Stimulated activated CD4-positive, alpha-beta T cell treated with anti-CD3 and anti-CD28 coated beads, TNF-alpha, amount 100 ng/mL, for 48 hours (primary cell): ENCODE measurements around the gene PNCK.

ENCODE experiments used
- DNase-seq, 3 donors: peaks; one replicate each; pipeline ENCODE4 v3.0.0-alpha.2; 2020; ENCODE audit warnings: low read depth in 3 of 3

PNCK gene

DNA sequence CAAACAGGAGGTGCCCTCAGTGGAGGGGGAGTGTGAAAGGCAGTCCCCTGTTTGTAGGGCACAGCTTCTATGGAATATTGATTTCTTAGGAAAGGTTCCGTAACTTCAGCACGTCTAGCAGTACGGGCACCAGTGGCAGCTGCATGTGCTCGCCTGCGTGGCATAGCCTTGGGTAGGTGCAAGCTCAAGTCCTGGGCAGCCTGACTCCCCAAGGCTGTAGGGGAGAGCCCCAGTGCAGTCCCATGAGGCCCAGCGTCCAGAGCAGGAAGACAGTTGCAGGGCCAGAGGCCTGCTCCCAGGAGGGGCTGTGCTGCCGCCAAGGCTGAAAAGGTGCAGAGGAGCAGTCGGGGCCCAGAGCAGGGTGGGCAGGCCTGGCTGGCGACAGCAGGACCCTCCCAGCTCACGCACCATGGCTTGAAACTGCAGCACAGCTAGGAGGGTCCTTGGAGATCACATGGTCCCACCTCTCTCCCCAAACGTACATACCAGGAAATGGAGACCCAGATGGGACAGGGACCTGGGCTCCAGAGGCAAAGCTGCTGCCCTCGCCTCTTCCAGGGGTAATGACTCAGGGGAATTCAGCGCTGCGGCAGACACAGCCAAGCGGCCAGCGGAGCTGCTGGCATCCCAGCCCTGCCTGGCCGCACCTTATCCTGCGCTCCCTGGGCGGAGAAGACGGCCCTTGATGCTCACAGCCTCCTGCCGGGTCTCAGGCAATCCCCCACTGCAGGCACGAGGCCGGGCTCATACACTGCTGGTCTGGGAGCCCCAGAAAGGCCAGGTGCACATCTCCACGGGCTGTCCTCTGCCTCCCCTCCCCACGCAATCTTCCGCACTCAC, 32.7 kb downstream of the PNCK start:
- DNase-seq = no peak

DNA sequence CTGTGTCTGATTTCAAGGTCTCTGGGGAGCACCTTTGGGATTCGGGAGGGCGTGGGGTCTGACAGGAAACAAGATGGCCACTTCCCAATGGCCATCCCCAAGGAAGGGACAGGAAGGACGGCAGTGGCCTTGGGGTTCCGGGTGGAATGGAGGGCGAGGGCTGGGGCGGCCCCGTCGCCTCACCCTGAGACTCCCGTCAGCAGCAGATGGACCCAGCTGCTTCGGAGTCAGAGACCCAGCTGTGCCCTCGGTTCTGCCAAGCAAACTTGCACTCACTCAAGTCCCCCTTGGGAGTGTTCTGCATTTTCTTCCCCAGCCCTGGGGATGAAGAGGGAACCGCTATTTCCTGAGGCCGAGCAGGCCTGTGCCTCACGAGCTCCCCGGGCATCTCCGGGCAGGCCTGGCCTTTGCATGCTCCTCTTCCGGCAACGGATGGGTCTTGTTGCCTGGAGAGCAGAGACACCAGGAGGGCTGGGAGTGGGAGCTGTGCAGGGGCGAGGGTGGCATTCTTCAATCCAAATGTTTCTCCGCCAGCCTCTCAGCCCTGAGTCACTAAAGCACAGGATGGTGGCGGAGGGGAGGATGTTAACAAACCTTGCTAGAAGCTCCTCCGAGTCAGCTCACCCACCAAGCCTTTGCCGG, 33.4 kb downstream of the PNCK start:
- no peak for DNase-seq

DNA sequence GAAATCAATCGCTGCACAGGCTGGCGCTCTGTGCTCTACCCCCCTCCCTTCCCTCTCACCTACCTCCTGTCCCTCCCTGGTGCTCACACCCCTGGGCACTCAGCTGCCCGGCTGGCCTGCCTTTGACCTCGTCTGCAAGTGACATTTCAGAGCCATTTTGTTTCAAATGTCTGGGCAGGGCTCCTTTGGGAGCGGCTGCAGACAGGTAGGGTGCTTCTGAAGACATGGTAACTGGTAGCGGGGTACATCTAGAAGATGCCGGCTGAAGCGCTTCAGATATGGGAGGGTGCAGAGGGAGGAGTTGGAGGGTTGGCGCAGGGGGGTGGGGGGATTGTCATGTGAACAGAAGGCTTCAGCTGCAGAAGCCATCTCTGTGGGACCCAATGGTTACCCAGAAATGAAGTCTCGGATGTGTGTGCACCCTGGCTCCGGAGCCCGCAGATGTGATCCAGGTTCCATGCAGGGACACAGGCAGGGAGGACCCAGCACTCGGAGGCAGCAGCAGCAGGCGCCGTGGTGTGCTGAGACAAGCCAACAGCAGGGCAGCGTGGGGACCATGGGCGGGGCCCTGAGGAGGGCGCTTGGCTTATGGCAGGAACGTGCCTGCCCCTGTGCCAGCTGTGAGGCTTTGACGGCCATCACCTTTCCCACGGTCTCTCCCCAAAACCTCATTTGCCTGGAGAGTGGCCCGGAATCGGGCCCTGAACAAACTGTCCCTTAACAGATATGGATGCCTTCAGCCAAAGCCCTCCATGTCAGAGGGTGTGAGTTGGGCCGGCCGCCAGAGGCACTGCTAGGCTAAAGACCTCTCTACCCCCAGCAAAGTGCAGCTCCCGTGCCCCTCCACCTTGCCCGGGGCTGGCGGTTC, 34.2 kb downstream of the PNCK start:
- DNase-seq = no peak

DNA sequence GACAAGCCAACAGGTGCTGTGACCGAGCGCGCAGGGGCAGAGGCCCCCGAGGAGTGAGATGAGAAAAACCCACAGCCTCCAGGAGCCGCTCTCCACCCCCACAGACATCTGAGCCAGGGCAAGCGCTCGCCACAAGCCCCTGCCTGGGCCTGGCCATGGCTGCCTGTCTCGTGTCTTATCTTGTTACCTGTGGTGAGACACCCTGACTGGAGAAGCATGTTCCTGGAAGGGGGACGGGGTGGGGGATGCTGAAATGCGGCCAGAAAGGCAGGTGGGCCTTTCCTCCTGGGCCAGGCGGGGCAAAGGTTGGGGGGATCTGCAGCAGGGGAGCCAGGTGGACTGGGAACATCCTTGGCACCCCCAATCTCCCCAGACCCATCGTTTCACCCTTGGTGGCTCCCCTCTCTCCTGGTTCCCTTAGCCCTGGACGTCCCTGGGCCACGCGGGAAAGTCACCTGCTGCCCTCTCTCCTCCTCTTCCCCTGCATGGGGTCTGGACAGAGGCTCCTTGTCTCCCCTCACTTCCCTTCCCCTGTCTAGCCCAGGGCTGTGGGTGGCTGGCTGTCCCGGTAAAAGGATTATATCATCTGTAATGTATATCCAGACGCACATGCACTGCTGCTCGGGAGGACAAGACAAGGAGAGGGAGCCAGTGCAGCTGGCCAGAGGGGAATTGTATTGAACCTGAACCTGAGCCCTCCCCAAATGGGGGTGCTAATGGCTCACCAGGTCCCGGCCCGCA, 35.0 kb downstream of the PNCK start:
- DNase-seq = no peak

DNA sequence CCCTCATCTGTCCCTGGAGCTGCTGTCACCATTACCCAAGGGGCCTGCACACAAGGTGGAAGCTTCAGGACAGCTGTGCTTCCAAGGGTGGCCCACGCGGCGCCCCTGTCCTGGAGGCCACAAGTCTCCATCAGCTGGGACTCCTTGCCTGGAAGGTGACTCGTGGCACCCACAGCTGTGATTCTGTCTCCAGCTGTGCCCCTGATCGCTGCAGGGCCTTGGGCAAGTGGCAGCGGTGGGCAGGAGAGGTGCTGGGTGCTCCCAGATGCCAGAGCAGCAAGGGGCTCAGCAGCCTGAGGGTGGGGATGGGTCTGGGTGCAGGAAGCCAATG, 35.6 kb downstream of the PNCK start:
- no peak for DNase-seq

DNA sequence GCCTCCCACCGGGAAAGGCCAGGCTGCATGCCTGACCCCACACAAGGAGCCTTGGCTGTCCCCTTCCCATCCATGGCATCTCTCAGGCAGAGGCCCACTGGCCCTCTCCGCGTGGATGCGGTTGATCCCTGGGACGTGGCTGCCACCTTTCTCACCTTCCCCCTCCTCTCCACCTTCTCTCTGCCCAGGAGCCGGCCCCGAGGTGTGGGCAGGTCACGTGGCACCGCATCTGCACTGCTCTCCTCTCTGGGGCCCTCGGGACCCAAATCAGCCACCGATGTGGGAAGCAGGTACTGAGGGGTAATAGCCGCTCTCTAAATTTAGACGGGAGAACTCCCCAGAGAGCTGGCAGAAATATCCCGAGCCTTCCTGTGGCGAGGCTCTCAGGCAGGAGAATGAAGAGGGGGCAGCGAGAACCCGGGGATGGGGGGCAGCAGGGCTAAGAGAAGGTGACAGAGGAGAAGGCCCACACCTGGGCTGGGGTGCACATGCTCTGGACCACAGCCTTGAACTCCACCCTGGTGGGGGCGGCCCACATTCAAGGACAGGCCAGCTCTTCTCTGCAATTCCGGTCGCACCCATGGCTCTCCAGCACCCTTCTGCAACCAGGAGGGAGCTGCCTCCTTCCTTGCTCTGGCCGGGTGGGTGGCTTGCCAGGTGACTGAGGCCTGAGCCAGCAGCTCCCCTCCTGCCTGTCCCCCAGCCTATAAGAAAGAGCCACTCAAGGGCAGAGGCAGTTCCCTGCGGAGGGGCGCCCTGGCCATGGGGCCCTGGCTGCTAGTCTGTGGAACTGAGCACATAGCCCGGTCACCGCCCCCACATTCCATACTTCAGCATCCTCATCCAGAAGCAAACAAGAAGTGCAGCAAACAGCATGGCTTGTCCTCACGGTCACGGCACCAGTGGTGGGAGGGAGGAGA, 36.2 kb downstream of the PNCK start:
- no peak for DNase-seq

DNA sequence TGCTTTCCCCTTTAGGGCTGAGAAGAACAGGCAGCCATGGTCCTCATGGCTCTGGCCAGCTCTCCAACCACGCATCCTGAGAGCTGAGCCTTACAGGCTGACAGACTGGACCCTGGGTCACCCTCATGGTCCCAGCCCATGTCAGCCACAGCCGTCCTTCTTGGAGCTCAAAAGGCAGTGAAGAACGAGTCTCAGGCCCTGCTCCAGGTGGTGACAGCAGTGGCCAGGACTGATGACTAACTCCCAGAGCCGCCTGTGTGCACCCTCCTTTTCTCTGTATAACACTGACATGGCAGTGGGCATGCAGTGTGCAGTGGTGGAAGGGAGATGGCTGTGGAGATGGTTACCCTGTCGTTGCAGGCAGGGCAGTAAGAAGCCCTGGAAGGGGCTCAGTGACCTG, 36.9 kb downstream of the PNCK start:
- no peak for DNase-seq

DNA sequence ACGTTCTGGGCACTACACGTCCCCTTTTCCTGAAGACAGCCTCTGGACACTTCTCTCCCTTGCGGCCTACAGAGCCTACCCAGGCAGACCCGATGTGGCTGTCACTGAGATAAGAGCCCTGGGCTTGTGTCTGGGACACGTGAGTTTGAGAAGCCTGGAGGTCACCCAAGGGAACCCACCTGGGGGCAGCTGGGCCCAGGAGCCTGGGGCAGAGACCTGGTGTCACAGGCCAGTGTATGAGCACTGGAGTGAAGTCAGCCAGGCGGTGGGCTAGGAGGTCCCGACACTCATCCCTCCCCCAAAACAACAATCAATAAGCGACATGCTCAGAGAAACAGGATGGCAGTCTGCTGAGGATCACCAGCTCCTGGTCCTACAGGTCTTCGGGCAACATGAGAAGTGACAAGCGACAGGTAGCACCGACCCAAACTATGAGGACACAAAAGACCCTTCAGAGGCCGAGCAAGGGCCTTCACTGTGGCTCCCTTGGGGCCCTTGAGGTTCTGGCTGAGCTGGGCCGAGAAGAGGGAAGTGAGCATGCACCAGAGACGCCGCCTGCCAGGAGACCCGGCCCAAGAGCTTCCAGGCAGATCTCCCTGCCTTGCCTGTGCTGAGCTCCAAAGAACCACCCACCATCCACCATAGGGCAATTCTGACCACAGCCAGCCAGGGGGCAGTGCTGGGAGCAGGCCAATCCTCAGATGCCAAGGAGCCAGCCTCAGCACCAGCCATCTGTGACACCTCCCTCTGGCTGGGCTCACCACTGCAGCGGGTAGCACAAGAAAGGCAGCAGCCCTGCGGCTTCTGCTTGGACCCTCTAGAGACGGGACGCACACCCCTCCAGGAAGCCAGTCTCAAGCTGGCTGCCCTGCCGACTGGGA, 37.6 kb downstream of the PNCK start:
- no peak for DNase-seq

DNA sequence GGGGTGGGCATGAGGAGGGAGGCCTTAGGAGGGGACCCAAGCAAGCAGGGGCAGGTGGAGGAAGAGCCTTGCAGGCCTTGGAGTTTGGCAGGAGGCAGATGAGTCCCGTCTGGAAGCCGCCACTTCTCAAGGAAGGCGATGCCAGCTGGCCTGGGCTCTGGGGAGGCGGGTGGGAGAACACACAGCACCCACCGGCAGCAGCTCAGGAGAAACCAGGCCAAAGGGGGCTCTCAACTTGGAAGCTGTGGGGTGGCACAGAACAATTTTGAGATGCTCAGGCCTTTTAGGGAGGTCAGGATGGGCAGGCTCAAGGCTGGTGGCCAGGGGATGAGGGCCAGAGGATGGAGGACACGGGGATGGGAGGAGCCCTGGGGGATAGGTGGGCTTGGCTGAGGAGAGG, 38.2 kb downstream of the PNCK start:
- no peak for DNase-seq

DNA sequence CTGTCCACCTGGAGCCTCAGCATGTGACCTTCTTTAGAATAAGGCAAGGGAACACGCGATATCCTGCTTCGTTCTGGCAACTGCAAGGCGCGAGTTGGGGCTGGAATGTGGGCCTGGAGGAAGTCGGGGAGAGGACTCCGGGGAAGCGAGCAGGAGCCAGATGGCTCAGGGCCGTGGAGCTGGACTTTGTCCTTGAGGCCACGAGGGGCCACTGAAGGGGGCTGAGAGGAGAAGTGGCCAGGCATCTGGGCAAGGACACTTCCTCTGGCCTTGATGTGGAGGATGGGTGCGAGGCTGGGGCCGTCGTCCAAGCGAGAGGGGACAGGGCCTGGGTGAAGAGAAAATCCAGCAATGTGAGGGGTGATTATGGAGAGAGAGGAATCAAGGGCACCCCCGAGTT, 38.8 kb downstream of the PNCK start:
- DNase-seq = no peak

DNA sequence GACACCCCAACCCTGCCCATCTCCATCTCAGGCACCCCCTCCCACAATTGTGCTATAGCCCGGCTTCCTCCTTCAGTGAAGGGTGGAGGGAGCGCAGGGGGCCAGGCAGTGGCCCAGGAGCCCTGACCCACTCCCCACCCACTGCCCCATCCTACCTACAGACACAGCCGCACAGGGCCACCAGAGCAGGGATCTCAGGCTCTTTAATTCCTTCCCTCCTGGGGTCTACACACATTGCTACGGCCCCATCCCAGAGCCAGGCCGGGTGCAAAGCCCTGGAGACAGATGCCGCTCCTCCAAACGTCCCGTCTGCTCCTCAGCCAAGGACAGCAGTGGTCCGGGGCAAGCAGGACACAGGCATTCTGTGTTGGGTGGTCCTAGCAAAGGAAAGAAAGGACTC, 39.4 kb downstream of the PNCK start:
- DNase-seq = no peak

DNA sequence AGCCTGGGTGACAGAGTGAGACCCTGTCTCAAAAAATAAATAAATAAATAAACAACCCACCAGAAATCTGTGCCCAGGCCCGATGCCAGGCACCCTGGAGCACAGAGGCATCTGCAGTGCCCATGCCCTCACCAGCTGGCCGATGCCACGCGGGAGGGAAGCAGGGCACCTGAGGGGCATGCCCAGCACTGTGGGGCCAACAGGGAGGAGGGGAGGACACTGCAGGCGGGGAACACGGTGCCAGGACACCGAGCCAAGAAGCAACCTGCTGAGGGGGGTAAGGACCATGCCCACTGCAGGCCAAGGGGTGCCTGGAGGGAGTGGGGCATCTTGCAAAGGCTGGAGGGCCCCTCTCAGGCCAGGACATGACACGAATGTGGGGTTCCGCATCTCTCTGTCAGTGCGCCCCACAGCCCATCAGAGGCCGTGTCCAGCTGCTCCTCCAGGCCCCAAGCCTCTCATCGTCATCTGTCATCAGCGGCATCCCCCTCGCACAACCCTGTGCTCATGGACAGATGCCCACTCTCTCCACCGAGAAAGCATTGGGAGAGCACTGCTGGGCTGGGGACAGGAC, 39.9 kb downstream of the PNCK start:
- no peak for DNase-seq

DNA sequence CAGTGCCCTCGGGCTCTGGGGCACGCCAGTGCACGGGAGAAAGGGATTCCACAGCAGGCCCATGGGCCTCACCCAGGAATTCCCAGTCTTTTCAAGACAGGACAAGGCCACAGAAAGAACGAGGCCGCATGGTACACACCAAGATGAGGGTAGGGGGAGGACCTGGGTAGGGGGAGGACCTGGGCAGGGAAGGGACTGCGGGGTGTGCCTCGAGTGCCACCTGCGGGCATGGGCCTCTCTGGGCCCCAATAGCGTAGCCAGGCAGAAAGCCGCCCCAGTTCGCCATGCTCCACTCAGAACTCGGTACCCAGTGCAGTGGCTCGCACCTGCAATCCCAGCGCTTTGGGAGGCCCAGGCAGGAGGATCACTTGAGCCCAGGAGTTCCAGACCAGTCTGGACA, 40.6 kb downstream of the PNCK start:
- no peak for DNase-seq

DNA sequence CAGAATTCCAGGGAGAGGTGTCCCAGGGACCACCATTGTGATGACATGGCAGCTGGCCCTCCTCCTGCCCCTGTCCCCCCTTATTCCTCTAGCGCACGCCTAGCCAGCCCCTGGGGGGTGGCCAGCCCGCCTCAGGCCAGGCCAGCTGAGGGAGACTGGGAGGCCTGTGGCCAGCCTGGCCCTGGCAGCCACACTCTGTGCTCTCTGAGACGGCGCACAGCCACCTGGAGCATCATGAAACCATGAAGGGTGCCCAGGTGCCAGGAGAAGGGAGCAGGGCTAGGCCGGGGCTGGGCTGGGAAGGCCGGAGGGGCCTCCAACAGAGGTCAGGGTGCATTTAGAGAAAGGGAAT, 41.0 kb downstream of the PNCK start:
- no peak for DNase-seq

DNA sequence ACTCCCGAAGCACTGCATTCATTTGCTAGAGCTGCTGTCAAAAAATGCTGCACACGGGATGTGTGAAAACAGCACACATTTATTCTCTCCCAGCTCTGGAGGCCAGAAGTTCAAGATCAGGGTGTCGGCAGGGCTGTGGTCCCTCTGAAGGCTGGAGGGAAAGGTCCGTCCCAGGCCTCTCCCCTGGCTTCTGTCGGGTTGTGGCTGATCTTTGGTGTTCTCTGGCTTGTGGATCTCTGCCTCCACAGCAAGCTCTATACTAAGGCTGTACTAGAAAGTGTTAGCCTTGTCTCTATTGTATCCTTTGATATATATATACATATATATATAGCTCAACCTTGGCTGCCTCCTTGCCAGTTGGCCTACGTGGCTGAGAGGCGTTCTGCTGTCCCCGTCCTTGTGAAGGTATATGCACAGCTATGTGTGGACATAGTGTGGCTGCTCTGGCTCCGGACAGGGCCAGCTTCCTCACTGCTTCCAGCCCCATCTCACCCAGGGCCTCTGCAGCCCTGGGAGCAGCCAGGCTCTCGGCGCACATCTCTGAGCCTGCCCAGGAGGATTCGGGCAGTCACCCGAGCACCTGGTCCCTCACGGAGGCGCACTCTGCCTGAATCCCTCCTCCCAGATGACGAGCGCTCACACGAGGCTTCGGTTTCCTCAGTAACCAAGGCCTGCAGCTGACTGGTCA, 41.6 kb downstream of the PNCK start:
- DNase-seq = no peak

DNA sequence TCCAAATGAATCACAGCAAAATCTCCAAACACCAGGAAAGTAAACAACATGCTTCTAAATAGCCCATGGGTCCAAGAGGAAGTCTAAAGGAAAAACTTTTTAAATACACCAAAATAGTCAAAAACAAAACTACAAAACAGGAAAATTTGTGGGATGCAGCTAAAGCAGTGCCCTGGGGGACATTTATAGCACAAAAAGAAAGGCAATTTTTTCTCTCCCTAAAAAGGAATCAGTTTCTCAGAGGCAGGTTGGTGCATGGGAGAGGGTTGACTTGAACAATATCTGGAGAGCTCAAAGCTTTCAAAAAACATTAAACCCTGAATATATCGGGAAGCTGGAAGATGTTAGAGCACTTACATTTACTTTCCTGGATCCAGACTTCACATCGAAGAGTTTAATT, 42.3 kb downstream of the PNCK start:
- DNase-seq = no peak

DNA sequence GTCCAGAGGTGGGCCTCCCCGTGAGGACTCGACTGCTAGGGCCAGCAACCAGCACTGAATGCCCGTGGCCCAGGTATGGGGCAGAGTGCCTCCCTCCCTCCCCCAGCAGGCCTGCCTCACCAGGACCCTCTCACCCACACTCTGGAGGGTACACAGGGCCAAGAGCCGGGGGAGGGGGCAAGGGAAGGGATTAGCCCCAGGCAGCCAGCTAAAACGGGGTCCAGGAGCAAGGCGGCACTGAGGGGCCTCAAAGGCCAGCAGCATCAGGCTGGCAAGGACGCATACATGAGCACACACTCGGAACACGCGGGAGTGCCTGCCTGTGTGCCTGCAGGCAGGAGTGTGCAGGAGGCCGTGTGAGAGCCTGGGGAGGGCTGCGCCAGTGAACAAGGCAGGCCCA, 44.9 kb downstream of the PNCK start:
- DNase-seq = no peak

DNA sequence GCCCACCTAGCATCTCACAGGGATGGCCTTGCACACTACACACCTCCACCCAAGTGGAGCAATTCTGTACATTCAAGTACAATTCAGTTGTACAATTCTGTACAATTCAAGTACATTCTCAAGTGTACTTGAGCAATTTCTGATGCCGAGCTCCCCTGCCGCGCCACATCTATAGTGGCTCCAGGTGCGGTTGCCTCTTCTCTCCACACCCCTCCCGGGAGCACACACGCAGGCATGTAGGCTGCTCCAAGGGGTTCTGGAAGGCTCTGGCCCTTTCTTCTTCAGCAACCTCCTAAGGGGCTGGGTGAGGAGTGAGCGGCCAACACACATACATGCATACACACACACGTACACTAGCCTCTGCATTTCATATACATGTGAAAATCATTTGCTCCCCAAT, 45.5 kb downstream of the PNCK start:
- DNase-seq = no peak

DNA sequence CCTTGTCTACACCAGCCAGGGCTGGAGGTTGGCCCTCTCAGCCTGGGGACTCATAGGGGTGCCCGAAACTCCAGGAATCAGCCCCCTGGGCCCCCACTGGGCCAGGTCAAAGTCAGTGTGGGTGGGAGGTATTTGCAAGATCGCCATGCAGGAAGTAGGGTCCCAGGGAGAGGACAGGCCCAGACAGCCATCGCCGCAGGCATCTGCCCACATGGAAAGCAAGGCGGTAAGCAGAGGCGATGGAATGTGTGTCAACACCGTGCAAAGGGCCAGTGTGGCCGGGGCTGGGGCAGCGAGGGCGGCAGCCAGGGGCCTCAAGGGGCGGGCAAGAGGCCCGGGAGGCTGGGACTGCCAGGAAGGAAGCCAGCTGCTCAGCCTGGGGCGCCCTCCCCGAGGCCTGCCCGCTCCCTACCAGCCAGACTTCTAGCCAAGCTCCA, 45.9 kb downstream of the PNCK start:
- no peak for DNase-seq
